Pancreas (tissue), 10 donors: ENCODE measurements around the gene FNIP2. TPM values are rescaled to one million over a fixed set of nuclear protein-coding genes. Genes with fewer than 3 reads are reported as not detected.

Experiments
- ATAC-seq, 4 donors: fragments of 200-7000 bp; cut with Tn5 transposase; one replicate each; pipeline versions ENCODE4 v1.8.0 to v1.9.1; 2020; ENCODE audit warnings: mild to moderate bottlenecking in 4 of 4, moderate library complexity in 4 of 4
- DNase-seq, 6 donors: peaks; one replicate each; pipeline ENCODE4 v3.0.0-alpha.2; 2020
- FAIRE-seq: peaks from 2 replicates; lab custom pipeline; 2012; peaks lifted over from hg19 to GRCh38; lab: Jason Lieb, UNC
- H3K27ac ChIP-seq, 4 donors: fragments of 200-600 bp; sonication (generic); 1 replicate in 3 of 4; 2 replicates in 1 of 4; pipeline versions ENCODE4 v1.5.0 to v1.8.0; 2020
- H3K27me3 ChIP-seq, 4 donors: fragments of 200-600 bp; one replicate each; pipeline ENCODE4 v1.8.0; 2021
- H3K36me3 ChIP-seq, 3 donors: fragments of 200-600 bp; sonication (generic) in 1 of 3; one replicate each; pipeline versions ENCODE4 v1.5.0 to v1.8.0; 2020 to 2021
- H3K4me1 ChIP-seq, 3 donors: fragments of 200-600 bp; one replicate each; pipeline ENCODE4 v1.8.0; 2021
- H3K4me3 ChIP-seq, 4 donors: fragments of 200-600 bp; sonication (generic) in 2 of 4; one replicate each; pipeline versions ENCODE4 v1.5.0 to v1.8.0; 2020 to 2021
- H3K9me3 ChIP-seq, 4 donors: fragments of 200-600 bp; one replicate each; pipeline ENCODE4 v1.8.0; 2021
- WGBS, 2 donors: extraction: QIAGEN DNeasy Blood & Tissue Kit; methylation state at CpG; one replicate each; pipeline ENCODE4 v1.1.7; 2013; 5-methylcytosine and 5-hydroxymethylcytosine counted together
- intact Hi-C, 3 donors: fragments of 100-400 bp; cut with DNase I; formaldehyde crosslinking; loops; one replicate each; pipeline versions ENCODE4 v1.11.1 to v1.14.2; 2022
- polyA plus RNA-seq, 2 donors: library from polyadenylated mRNA; stranded (reverse); fragments of 200-250 nt; gene quantifications; one replicate each; pipeline ENCODE4 v1.2.3, GENCODE V29; 2013
- total RNA-seq, 6 donors: library from RNA; stranded (reverse); fragmentation: NEBNext Ultra II Directional in 4 of 6; extraction: Animal tissue kit (Norgen Biotek cat#: 25700) in 4 of 6; gene quantifications; one replicate each; pipeline versions ENCODE4 v1.2.1 to v1.2.4, GENCODE V29; 2021 to 2023
- TF ChIP-seq, protein P1 (sequence below), 4 donors: fragments of 200-600 bp; sonication (generic) in 3 of 4; IDR thresholded peaks; one replicate each; pipeline versions ENCODE4 v1.5.0 to v1.8.0; 2021; ENCODE audit warnings: antibody characterized with exemption in 4 of 4
- donor health status: healthy with polysubstance abuse.
- donor health status: DM: no; HTN: no; CAD: no; lungs with moderate emphysema.
- donor health status: DM: no; HTN: no; CAD: no.
- donor health status: control.
- donor health status: control.
- donor health status: Bipolar disorder and iron deficiency.
- donor health status: DM: yes; HTN: yes; CAD: no.
- donor health status: DM: no; HTN: no; CAD: no.
- donor health status: DM: no; HTN: no; CAD: no.
- donor health status: DM: yes; HTN: yes; CAD: no.

FNIP2 gene
- total and polyA plus RNA-seq, 8 donors = 5.4 to 28.2 (median 15.9) TPM

- DNase-seq (no peak), ATAC-seq (peak; percentile 6 to 38 (median 16)), FAIRE-seq (no peak)
- TF ChIP-seq, protein P1, sequence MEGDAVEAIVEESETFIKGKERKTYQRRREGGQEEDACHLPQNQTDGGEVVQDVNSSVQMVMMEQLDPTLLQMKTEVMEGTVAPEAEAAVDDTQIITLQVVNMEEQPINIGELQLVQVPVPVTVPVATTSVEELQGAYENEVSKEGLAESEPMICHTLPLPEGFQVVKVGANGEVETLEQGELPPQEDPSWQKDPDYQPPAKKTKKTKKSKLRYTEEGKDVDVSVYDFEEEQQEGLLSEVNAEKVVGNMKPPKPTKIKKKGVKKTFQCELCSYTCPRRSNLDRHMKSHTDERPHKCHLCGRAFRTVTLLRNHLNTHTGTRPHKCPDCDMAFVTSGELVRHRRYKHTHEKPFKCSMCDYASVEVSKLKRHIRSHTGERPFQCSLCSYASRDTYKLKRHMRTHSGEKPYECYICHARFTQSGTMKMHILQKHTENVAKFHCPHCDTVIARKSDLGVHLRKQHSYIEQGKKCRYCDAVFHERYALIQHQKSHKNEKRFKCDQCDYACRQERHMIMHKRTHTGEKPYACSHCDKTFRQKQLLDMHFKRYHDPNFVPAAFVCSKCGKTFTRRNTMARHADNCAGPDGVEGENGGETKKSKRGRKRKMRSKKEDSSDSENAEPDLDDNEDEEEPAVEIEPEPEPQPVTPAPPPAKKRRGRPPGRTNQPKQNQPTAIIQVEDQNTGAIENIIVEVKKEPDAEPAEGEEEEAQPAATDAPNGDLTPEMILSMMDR (IDR thresholded peaks at IDR 0.05) = no peak
- intact Hi-C loops = no loop called here
- no peak overlapping the region for H3K4me3 ChIP-seq
- H3K27ac ChIP-seq = peak overlapping the region in 2 of 4 donors; percentile 58 to 66
- no peaks in the 10 kb centered on the region for H3K27me3 ChIP-seq
- H3K4me1 ChIP-seq = peaks cover 47 to 61% (median 55%) of the 10 kb centered on the region in 3 donors
- no peaks in the 10 kb centered on the region for H3K36me3 ChIP-seq
- 12 to 14% methylated on average over 3 of the region's 3 CpGs for WGBS, 2 donors
- no peaks in the 10 kb centered on the region for H3K9me3 ChIP-seq
Observed at GRCh38 chr4:158814207-158814606, 45.4 kb downstream of the FNIP2 start.

DNA sequence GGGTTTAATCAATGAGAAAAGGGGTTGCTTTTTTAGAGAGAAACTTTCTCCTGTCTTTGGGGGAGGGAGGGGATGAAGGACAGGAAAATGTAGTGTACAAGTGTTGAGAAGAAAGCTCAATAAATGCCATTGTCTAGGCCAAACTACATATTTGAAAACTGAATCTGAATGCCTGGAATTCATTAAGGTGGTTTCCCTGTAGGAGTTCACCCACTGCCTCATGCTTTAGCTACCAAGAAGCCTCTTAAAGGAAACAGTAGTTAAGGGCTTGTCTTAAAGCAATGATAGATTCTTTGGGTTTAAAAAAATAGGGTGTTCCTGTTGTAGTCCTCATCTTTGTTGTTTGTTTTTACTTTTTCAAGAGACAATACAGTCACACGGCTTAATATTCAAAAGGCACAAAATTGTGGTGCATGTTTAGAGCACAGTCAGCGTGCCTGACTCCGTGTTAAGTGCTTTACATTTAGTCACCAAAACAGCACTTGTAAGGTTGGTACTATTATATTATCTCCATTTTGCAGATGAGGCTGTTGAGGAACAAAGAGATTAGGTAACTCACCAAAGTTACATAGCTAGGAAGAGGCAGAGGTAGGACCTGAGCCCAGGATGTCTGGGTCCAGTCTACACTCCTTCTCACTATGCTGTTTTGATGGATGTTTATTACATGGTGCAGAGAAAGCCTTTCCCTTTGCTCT lies 46.0 kb downstream of the FNIP2 start:
- Histone ChIP-seq H3K27ac (peak overlapping the region in 2 of 4 donors; percentile 58 to 66), H3K4me3 (no peak overlapping the region), H3K4me1 (peaks cover 50 to 61% (median 59%) of the 10 kb centered on the region in 3 donors), H3K27me3 (no peaks in the 10 kb centered on the region), H3K9me3 (no peaks in the 10 kb centered on the region), H3K36me3 (no peaks in the 10 kb centered on the region)
- FAIRE-seq (no peak), DNase-seq (no peak), ATAC-seq (peak in 1 of 4 donors; percentile 8)
- TF ChIP-seq, protein P1 (IDR thresholded peaks at IDR 0.05) = no peak
- intact Hi-C loops = no loop called here
- 82 to 86% methylated on average over 3 of the region's 3 CpGs for WGBS, 2 donors

DNA sequence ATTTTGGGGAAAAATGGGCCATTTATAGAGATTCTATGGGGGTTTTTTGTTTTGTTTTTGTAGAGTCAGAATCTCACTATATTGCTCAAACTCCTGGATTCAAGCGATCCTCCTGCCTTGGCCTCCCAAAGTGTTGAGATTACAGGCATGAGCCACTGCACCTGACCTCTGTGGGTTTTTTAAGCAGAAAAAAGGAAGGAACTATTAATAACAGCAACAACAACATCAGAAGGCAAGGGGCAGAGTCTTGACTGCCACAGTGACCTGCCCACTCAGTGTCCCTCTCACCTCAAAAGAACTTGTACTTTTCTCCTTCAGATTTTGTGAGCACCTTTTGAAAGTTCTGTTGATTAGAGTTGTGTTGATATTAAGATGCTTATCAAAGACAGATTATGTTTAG lies 48.1 kb downstream of the FNIP2 start:
- intact Hi-C loops = no loop called here
- FAIRE-seq (no peak), DNase-seq (no peak), ATAC-seq (no peak)
- TF ChIP-seq, protein P1 (IDR thresholded peaks at IDR 0.05) = no peak
- no peaks in the 10 kb centered on the region for H3K27me3 ChIP-seq
- 91 to 98% methylated on average over 1 of the region's 1 CpG for WGBS, 2 donors
- peaks cover 56 to 60% (median 58%) of the 10 kb centered on the region in 3 donors for H3K4me1 ChIP-seq
- H3K9me3 ChIP-seq = no peaks in the 10 kb centered on the region
- H3K4me3 ChIP-seq = no peak overlapping the region
- H3K36me3 ChIP-seq = no peaks in the 10 kb centered on the region
- H3K27ac ChIP-seq = peak overlapping the region in 1 of 4 donors; percentile 79

DNA sequence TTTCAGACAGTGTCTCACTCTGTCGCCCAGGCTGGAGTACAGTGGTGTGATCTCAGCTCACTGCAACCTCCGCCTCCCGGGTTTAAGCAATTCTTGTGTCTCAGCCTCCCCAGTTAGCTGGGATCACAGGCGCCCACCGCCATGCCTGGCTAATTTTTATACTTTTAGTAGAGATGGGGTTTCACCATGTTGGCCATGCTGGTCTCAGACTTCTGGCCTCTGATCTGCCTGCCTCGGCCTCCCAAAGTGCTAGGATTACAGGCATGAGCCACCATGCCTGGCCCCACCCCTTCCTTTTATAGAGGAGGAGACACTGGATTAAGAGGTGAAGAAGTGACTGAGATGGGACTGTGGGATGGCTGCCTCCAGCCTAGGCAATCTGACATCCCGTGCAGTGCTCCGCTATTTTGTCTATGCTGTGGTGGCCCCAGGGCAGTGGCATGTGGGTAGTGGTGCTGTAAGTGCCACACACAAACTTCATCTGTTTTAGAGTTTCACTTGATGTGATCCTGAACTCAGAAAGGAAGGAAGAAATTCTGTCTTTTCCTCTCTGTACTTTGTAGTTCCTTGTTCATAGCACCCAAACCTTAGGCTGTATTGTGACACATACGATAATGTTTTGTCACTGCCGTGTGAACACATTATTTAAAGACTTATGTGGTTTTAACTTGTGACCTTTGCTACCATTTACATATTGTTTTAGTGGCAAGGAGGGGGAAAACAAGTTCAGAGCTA lies 48.9 kb downstream of the FNIP2 start:
- no peak for DNase-seq
- peaks cover 54 to 66% (median 63%) of the 10 kb centered on the region in 3 donors for H3K4me1 ChIP-seq
- FAIRE-seq = no peak

More for the DNA sequence above, 48.9 kb downstream of the FNIP2 start:
- peak in 2 of 4 donors; percentile 5 to 14 for ATAC-seq
- Histone ChIP-seq H3K36me3 (no peaks in the 10 kb centered on the region), H3K4me3 (no peak overlapping the region), H3K9me3 (no peaks in the 10 kb centered on the region), H3K27me3 (no peaks in the 10 kb centered on the region), H3K27ac (peak overlapping the region in 2 of 4 donors; percentile 79 to 91)
- TF ChIP-seq, protein P1 (IDR thresholded peaks at IDR 0.05) = no peak
- 79 to 83% methylated on average over 10 of the region's 10 CpGs for WGBS, 2 donors
- intact Hi-C loops = no loop called here
